ENCODE results near the gene LEO1.

DNA sequence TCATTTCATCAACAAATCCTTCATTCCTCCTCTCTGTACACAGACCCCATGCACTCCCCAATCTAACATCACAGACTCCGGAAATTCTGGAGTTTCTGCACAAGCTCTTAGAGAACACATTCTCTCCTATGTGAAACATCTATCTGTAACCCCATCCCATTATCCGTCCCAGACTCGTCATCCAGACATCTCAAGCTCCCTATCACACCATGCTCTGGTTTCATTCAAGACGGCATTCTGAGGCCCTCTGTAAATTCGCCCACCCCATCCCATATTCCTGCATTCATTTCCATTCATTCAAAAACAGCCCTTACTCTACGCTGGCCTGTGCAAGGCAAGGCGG, 575 bp downstream of the LEO1 start:
- TF ChIP-seq, protein P1, sequence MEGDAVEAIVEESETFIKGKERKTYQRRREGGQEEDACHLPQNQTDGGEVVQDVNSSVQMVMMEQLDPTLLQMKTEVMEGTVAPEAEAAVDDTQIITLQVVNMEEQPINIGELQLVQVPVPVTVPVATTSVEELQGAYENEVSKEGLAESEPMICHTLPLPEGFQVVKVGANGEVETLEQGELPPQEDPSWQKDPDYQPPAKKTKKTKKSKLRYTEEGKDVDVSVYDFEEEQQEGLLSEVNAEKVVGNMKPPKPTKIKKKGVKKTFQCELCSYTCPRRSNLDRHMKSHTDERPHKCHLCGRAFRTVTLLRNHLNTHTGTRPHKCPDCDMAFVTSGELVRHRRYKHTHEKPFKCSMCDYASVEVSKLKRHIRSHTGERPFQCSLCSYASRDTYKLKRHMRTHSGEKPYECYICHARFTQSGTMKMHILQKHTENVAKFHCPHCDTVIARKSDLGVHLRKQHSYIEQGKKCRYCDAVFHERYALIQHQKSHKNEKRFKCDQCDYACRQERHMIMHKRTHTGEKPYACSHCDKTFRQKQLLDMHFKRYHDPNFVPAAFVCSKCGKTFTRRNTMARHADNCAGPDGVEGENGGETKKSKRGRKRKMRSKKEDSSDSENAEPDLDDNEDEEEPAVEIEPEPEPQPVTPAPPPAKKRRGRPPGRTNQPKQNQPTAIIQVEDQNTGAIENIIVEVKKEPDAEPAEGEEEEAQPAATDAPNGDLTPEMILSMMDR (IDR thresholded peaks at IDR 0.05), result no peak
- TF ChIP-seq POLR2A (IDR thresholded peaks at IDR 0.05), result no peak

All from body of pancreas (tissue), 4 donors.